Measurements from ENCODE around the gene F13B.

F13B gene

DNA sequence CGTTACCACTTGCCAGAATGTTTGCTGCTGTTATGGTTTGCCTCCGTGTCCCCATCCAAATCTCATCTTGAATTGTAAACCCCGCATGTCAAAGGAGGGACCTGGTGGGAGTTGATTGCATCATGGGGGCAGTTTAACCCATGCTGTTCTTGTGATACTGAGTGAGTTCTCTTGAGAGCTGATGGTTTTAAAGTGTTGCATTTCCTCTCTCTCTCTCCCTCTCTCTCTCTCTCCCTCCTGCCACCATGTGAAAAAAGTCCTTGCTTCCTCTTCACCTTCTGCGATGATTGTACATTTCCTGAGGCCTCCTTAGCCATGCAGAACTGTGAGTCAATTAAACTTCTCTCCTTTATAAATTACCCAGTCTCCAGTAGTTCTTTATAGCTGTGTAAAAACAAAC lies 45.3 kb downstream of the F13B start:
- no peak overlapping the region for H3K4me3 ChIP-seq (ENCODE audit: low read length)
- no peaks in the 10 kb centered on the region for H3F3A ChIP-seq (ENCODE audit: insufficient read depth, low read length)
- H4K20me1 ChIP-seq (ENCODE audit: insufficient read depth, low read length), result no peaks in the 10 kb centered on the region
- H3K4me2 ChIP-seq (ENCODE audit: low read depth, low read length), result no peak overlapping the region
- DNase-seq, result no peak
- no peak overlapping the region for H2AFZ ChIP-seq (ENCODE audit: low read length)
- no peaks in the 10 kb centered on the region for H3K36me3 ChIP-seq (replicated peaks; ENCODE audit: insufficient read depth, low read length)
- no peaks in the 10 kb centered on the region for H3K79me2 ChIP-seq (ENCODE audit: low read length)
- H3K27me3 ChIP-seq (replicated peaks; ENCODE audit: insufficient read depth, low read length), result no peaks in the 10 kb centered on the region
- no peaks in the 10 kb centered on the region for H3K9me3 ChIP-seq (replicated peaks; ENCODE audit: insufficient read depth, low read length)
- no peak for TF ChIP-seq EZH2 (optimal IDR thresholded peaks at IDR 0.05; ENCODE audit: low read depth, low read length)
- no peaks in the 10 kb centered on the region for H3K9me2 ChIP-seq (replicated peaks; ENCODE audit: insufficient read depth, low read length)
- no peaks in the 10 kb centered on the region for H3K4me1 ChIP-seq (ENCODE audit: low read length)
- no peak overlapping the region for H3K9ac ChIP-seq (ENCODE audit: low read length)
- no peak overlapping the region for H3K27ac ChIP-seq (ENCODE audit: low read length)

DNA sequence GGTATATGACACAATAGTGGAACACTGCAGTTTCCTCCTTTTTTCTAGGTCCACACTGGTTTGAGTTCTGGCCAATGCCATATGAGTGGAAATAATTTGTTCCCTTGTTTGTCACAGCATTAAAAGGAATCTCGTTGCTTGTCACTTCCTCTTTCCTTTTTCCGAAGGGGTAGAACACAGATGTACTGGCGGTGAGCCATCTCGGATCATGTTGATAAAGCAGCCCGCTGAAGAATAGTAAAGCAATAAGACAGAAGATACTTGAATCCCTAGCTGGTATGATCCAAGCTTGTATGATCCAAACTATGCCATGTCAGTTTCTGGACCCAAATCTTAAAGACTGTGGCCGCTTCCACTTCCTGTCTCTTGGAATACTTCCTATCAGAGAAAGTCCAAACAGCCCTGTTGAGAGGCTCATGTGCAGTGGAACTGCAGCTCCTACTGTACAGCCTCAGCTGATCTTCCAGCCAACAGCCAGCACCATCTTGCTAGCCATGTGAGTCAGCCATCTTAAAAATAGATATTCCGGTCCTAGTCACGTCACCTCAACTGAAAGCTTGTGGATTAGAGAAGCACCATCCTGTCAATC lies 49.4 kb downstream of the F13B start:
- Histone ChIP-seq H3K9ac (ENCODE audit: low read length) (no peak overlapping the region), H3K9me2 (replicated peaks; ENCODE audit: insufficient read depth, low read length) (no peaks in the 10 kb centered on the region), H2AFZ (ENCODE audit: low read length) (no peak overlapping the region), H3K4me1 (ENCODE audit: low read length) (no peaks in the 10 kb centered on the region), H3K4me2 (ENCODE audit: low read depth, low read length) (no peak overlapping the region), H3K36me3 (replicated peaks; ENCODE audit: insufficient read depth, low read length) (no peaks in the 10 kb centered on the region), H3K79me2 (ENCODE audit: low read length) (no peaks in the 10 kb centered on the region), H3K27ac (ENCODE audit: low read length) (no peak overlapping the region), H3F3A (ENCODE audit: insufficient read depth, low read length) (no peaks in the 10 kb centered on the region), H4K20me1 (ENCODE audit: insufficient read depth, low read length) (no peaks in the 10 kb centered on the region), H3K27me3 (replicated peaks; ENCODE audit: insufficient read depth, low read length) (no peaks in the 10 kb centered on the region), H3K9me3 (replicated peaks; ENCODE audit: insufficient read depth, low read length) (no peaks in the 10 kb centered on the region), H3K4me3 (ENCODE audit: low read length) (no peak overlapping the region)
- no peak for DNase-seq
- TF ChIP-seq EZH2phosphoT487 (IDR thresholded peaks at IDR 0.05; ENCODE audit: low read length), result no peak

DNA sequence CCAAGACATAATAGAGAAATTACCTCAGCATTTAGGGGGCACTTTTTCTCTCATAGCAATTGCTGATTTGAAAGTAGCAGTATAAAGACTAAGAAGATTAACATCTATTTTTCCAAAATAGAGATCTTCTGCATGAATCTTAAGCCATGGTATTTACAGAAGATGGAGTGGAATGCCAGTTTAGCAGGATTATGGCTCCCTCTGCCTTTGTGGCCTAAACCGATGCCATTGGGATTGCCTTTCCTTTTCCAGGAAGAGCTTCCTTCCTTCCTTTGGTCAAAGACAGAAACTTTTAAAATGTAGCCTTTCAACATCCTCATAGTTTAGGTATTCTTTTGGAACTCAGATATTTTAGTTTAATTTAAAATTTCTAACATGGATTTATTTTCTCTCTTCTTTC lies 50.3 kb downstream of the F13B start:
- no peak overlapping the region for H3K27ac ChIP-seq (ENCODE audit: low read length)
- no peak overlapping the region for H3K4me3 ChIP-seq (ENCODE audit: low read length)
- H3K9me3 ChIP-seq (replicated peaks; ENCODE audit: insufficient read depth, low read length), result no peaks in the 10 kb centered on the region
- no peaks in the 10 kb centered on the region for H3F3A ChIP-seq (ENCODE audit: insufficient read depth, low read length)
- DNase-seq, result no peak
- H3K9ac ChIP-seq (ENCODE audit: low read length), result no peak overlapping the region
- H3K9me2 ChIP-seq (replicated peaks; ENCODE audit: insufficient read depth, low read length), result no peaks in the 10 kb centered on the region
- H2AFZ ChIP-seq (ENCODE audit: low read length), result no peak overlapping the region
- no peaks in the 10 kb centered on the region for H3K4me1 ChIP-seq (ENCODE audit: low read length)
- TF ChIP-seq EZH2 (optimal IDR thresholded peaks at IDR 0.05; ENCODE audit: low read depth, low read length), result no peak
- TF ChIP-seq EZH2phosphoT487 (IDR thresholded peaks at IDR 0.05; ENCODE audit: low read length), result no peak
- TF ChIP-seq, protein P1, sequence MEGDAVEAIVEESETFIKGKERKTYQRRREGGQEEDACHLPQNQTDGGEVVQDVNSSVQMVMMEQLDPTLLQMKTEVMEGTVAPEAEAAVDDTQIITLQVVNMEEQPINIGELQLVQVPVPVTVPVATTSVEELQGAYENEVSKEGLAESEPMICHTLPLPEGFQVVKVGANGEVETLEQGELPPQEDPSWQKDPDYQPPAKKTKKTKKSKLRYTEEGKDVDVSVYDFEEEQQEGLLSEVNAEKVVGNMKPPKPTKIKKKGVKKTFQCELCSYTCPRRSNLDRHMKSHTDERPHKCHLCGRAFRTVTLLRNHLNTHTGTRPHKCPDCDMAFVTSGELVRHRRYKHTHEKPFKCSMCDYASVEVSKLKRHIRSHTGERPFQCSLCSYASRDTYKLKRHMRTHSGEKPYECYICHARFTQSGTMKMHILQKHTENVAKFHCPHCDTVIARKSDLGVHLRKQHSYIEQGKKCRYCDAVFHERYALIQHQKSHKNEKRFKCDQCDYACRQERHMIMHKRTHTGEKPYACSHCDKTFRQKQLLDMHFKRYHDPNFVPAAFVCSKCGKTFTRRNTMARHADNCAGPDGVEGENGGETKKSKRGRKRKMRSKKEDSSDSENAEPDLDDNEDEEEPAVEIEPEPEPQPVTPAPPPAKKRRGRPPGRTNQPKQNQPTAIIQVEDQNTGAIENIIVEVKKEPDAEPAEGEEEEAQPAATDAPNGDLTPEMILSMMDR (IDR thresholded peaks at IDR 0.05; ENCODE audit: low read length), result no peak
- H4K20me1 ChIP-seq (ENCODE audit: insufficient read depth, low read length), result no peaks in the 10 kb centered on the region
- H3K36me3 ChIP-seq (replicated peaks; ENCODE audit: insufficient read depth, low read length), result no peaks in the 10 kb centered on the region
- no peak overlapping the region for H3K4me2 ChIP-seq (ENCODE audit: low read depth, low read length)
- H3K27me3 ChIP-seq (replicated peaks; ENCODE audit: insufficient read depth, low read length), result no peaks in the 10 kb centered on the region
- H3K79me2 ChIP-seq (ENCODE audit: low read length), result no peaks in the 10 kb centered on the region

DNA sequence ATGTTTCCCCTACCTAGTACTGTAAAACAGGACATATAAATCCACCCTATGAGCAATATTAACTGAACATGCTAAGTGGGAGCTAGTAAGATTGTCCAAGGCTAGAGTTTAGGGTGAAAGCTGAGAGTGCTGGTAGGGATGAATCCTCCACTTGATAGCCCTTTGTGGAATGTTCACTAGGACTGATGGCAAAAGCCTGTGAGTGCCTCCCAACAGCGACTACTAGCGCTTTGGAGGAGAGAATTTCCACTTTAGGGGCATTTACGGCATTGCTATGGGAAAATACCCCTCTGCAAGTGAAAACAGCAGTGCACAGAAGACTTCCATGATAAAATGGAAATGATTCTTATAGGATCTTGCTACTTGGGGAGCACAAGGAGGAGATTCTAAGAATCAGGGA lies 53.8 kb downstream of the F13B start:
- no peaks in the 10 kb centered on the region for H3K79me2 ChIP-seq (ENCODE audit: low read length)
- H3K27ac ChIP-seq (ENCODE audit: low read length), result no peak overlapping the region
- no peak for DNase-seq
- H3K4me2 ChIP-seq (ENCODE audit: low read depth, low read length), result no peak overlapping the region
- no peaks in the 10 kb centered on the region for H3F3A ChIP-seq (ENCODE audit: insufficient read depth, low read length)
- no peaks in the 10 kb centered on the region for H4K20me1 ChIP-seq (ENCODE audit: insufficient read depth, low read length)
- H3K27me3 ChIP-seq (replicated peaks; ENCODE audit: insufficient read depth, low read length), result no peaks in the 10 kb centered on the region
- no peak overlapping the region for H3K9ac ChIP-seq (ENCODE audit: low read length)
- H3K9me2 ChIP-seq (replicated peaks; ENCODE audit: insufficient read depth, low read length), result no peaks in the 10 kb centered on the region
- H3K36me3 ChIP-seq (replicated peaks; ENCODE audit: insufficient read depth, low read length), result no peaks in the 10 kb centered on the region
- no peaks in the 10 kb centered on the region for H3K4me1 ChIP-seq (ENCODE audit: low read length)
- TF ChIP-seq, protein P1 (IDR thresholded peaks at IDR 0.05; ENCODE audit: low read length), result no peak
- TF ChIP-seq EZH2phosphoT487 (IDR thresholded peaks at IDR 0.05; ENCODE audit: low read length), result no peak
- TF ChIP-seq EZH2 (optimal IDR thresholded peaks at IDR 0.05; ENCODE audit: low read depth, low read length), result no peak
- no peak overlapping the region for H2AFZ ChIP-seq (ENCODE audit: low read length)
- H3K4me3 ChIP-seq (ENCODE audit: low read length), result no peak overlapping the region
- no peaks in the 10 kb centered on the region for H3K9me3 ChIP-seq (replicated peaks; ENCODE audit: insufficient read depth, low read length)
